GM19240 (cell line): ENCODE results near the gene ZFYVE28.

Experiments
- DNase-seq: peaks from one replicate; pipeline ENCODE4 v3.0.0; 2011; ENCODE audit warnings: low spot score; ENCODE audit not compliant: insufficient read length

ZFYVE28 gene

GRCh38 chr4:2368746-2369437, 49.6 kb downstream of the ZFYVE28 start:
- no peak for DNase-seq

- no peak for DNase-seq
Measured at GRCh38 chr4:2367626-2368025, 50.8 kb downstream of the ZFYVE28 start.

GRCh38 chr4:2366252-2367192, 51.9 kb downstream of the ZFYVE28 start:
- DNase-seq, result no peak

GRCh38 chr4:2365913-2366210, 52.6 kb downstream of the ZFYVE28 start:
- DNase-seq, result no peak

GRCh38 chr4:2365054-2365912, 53.2 kb downstream of the ZFYVE28 start:
- no peak for DNase-seq

- no peak for DNase-seq
Measured at GRCh38 chr4:2364654-2365053, 53.8 kb downstream of the ZFYVE28 start.

- DNase-seq, result no peak
Measured at GRCh38 chr4:2363951-2364653, 54.3 kb downstream of the ZFYVE28 start.

GRCh38 chr4:2363056-2363721, 55.3 kb downstream of the ZFYVE28 start:
- DNase-seq, result no peak

GRCh38 chr4:2362266-2363055, 56.0 kb downstream of the ZFYVE28 start:
- no peak for DNase-seq

- DNase-seq, result no peak
Measured at GRCh38 chr4:2361366-2362265, 56.8 kb downstream of the ZFYVE28 start.

GRCh38 chr4:2360396-2360730, 58.1 kb downstream of the ZFYVE28 start:
- DNase-seq, result no peak

- DNase-seq, result no peak
Measured at GRCh38 chr4:2359591-2360395, 58.7 kb downstream of the ZFYVE28 start.

- no peak for DNase-seq
Measured at GRCh38 chr4:2357821-2358745, 60.4 kb downstream of the ZFYVE28 start.

GRCh38 chr4:2356123-2357069, 62.0 kb downstream of the ZFYVE28 start:
- no peak for DNase-seq

GRCh38 chr4:2354760-2355159, 63.7 kb downstream of the ZFYVE28 start:
- no peak for DNase-seq

GRCh38 chr4:2354118-2354517, 64.3 kb downstream of the ZFYVE28 start:
- DNase-seq, result no peak
